Measurements from ENCODE around the gene PTGER3.
A peak's percentile ranks its signal among the peaks of the same experiment; 100 is the strongest.

The PTGER3 gene

GRCh38 chr1:71053758-71054157 is 6.1 kb upstream of the PTGER3 start:
- DNase-seq (ENCODE audit: low spot score): no peak
- TF ChIP-seq, protein P1, sequence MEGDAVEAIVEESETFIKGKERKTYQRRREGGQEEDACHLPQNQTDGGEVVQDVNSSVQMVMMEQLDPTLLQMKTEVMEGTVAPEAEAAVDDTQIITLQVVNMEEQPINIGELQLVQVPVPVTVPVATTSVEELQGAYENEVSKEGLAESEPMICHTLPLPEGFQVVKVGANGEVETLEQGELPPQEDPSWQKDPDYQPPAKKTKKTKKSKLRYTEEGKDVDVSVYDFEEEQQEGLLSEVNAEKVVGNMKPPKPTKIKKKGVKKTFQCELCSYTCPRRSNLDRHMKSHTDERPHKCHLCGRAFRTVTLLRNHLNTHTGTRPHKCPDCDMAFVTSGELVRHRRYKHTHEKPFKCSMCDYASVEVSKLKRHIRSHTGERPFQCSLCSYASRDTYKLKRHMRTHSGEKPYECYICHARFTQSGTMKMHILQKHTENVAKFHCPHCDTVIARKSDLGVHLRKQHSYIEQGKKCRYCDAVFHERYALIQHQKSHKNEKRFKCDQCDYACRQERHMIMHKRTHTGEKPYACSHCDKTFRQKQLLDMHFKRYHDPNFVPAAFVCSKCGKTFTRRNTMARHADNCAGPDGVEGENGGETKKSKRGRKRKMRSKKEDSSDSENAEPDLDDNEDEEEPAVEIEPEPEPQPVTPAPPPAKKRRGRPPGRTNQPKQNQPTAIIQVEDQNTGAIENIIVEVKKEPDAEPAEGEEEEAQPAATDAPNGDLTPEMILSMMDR (IDR thresholded peaks at IDR 0.05; ENCODE audit: extremely low read depth, insufficient read depth, missing control alignments): no peak
- in situ Hi-C loops (cut with MboI; ENCODE audit: low pct_unique_long_range_greater_than_20kb, low sequenced_read_pairs, unreplicated experiment): loop anchor here (10.0 kb wide), 1 partner anchor 369 kb away; no protein-coding TSS in a partner anchor

- in situ Hi-C loops (cut with MboI; ENCODE audit: low pct_unique_long_range_greater_than_20kb, low sequenced_read_pairs, unreplicated experiment): loop anchor here (10.0 kb wide), 1 partner anchor 368 kb away; no protein-coding TSS in a partner anchor
- no peak for DNase-seq (ENCODE audit: low spot score)
- TF ChIP-seq, protein P1 (IDR thresholded peaks at IDR 0.05; ENCODE audit: extremely low read depth, insufficient read depth, missing control alignments): no peak
Measured at GRCh38 chr1:71053146-71053545, 5.5 kb upstream of the PTGER3 start.

DNA sequence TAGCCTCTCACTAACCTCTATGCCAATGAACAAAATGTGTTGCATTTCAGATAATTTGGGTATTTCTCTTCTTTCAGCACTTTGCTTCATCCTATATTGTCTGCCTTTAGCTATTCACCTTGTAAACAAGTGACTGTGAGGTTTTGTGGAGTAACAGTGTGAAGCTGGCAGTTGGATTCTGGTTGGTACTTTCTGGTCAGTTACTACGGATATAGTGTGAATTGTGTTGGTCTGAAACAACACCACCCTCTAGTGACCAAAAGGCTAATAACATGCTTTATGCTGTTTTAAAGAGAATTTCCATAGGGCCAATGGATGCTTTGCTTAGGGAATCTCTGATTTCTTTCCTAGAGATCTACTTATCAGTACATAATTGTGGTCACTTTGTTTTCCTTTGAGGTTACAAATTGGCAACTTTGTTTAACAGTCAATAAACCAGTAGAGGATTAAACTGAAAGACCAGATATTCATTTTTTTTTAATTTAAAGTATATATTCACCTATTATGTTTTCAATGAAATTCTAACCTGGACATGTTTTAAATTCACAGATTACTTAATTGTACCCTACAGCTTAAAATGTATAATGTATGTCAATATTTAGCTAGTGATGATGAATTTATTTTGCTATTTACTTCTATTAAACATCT is 2.5 kb upstream of the PTGER3 start:
- TF ChIP-seq, protein P1 (IDR thresholded peaks at IDR 0.05; ENCODE audit: extremely low read depth, insufficient read depth, missing control alignments): peak; percentile 73
- in situ Hi-C loops (cut with MboI; ENCODE audit: low pct_unique_long_range_greater_than_20kb, low sequenced_read_pairs, unreplicated experiment): loop anchor here (10.0 kb wide), 1 partner anchor 365 kb away; no protein-coding TSS in a partner anchor

GRCh38 chr1:71046891-71047634 is 553 bp downstream of the PTGER3 start:
- TF ChIP-seq, protein P1 (IDR thresholded peaks at IDR 0.05; ENCODE audit: extremely low read depth, insufficient read depth, missing control alignments): no peak
- in situ Hi-C loops (cut with MboI; ENCODE audit: low pct_unique_long_range_greater_than_20kb, low sequenced_read_pairs, unreplicated experiment): no loop called here
- no peak for DNase-seq (ENCODE audit: low spot score)

More for the DNA sequence above, 2.5 kb upstream of the PTGER3 start:
- peak; percentile 81 for DNase-seq (ENCODE audit: low spot score)

DNA sequence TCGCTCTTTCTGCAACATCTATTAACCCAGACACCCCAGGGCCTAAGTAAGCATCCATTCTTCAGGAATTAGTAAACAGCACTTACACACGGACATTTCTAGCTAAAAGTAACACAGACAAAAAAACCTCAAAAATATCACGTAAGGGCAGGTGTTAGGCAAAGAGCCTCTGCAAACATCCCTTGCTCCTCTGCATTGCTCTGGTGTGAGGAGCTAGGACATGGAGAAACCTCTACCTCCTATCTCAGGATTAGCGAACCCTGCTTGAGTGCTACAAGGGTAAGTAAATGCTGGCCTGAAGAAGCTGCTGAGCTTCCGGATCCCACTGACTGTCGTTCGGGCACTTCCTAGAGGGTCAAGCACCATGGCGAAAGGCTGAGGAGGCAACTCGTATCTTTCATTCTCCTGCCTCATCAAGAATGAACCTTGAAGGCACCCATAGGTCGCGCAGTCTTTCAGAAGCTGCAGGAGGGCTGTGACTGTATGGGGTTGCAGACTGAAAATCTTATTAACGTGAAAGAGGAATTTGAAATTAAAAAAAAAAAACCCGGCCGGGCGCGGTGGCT is 2.1 kb downstream of the PTGER3 start:
- no peak for DNase-seq (ENCODE audit: low spot score)
- in situ Hi-C loops (cut with MboI; ENCODE audit: low pct_unique_long_range_greater_than_20kb, low sequenced_read_pairs, unreplicated experiment): no loop called here
- TF ChIP-seq, protein P1 (IDR thresholded peaks at IDR 0.05; ENCODE audit: extremely low read depth, insufficient read depth, missing control alignments): no peak

- TF ChIP-seq, protein P1 (IDR thresholded peaks at IDR 0.05; ENCODE audit: extremely low read depth, insufficient read depth, missing control alignments): no peak
- in situ Hi-C loops (cut with MboI; ENCODE audit: low pct_unique_long_range_greater_than_20kb, low sequenced_read_pairs, unreplicated experiment): no loop called here
- DNase-seq (ENCODE audit: low spot score): no peak
Measured at GRCh38 chr1:71044833-71045232, 2.8 kb downstream of the PTGER3 start.
